Measurements from ENCODE around the gene STXBP6. TPM values are rescaled to one million over a fixed set of nuclear protein-coding genes. Genes with fewer than 3 reads are reported as not detected.
A peak's percentile ranks its signal among the peaks of the same experiment; 100 is the strongest.

Gene STXBP6
- total and polyA plus RNA-seq, 10 of the 15 experiments (the other 5 are each of a cell fraction or from before 2014, with no cell fraction given), result 1.2 to 47.3 (median 1.9) TPM

GRCh38 chr14:24843494-24843893 is 206.5 kb downstream of the STXBP6 start (continued):
- peak; percentile 81 for TF ChIP-seq MLLT1 (IDR thresholded peaks at IDR 0.05)
- TF ChIP-seq GABPA (IDR thresholded peaks at IDR 0.05; ENCODE audit: low read depth), result no peak
- no peak for TF ChIP-seq ZNF274 (IDR thresholded peaks at IDR 0.05; ENCODE audit: insufficient read depth, insufficient read length)
- no peak for TF ChIP-seq KDM1A (IDR thresholded peaks at IDR 0.05; ENCODE audit: borderline replicate concordance)
- TF ChIP-seq RFX5 (IDR thresholded peaks at IDR 0.05; ENCODE audit: low read depth, low read length), result no peak
- TF ChIP-seq MAX (IDR thresholded peaks at IDR 0.05; ENCODE audit: low read depth, low read length), result no peak
- peak; percentile 64 for TF ChIP-seq RAD51 (IDR thresholded peaks at IDR 0.05)
- no peak for TF ChIP-seq SRF (IDR thresholded peaks at IDR 0.05; ENCODE audit: low read depth in 2 of 2, low read length in 2 of 2)
- peak; percentile 77 for TF ChIP-seq PKNOX1 (IDR thresholded peaks at IDR 0.05)
- no peak for TF ChIP-seq IRF4 (IDR thresholded peaks at IDR 0.05; ENCODE audit: low read depth, low read length)
- TF ChIP-seq KLF5 (IDR thresholded peaks at IDR 0.05; ENCODE audit: partially characterized antibody), result no peak
- TF ChIP-seq NR2C1 (IDR thresholded peaks at IDR 0.05), result no peak
- TF ChIP-seq PAX8 (IDR thresholded peaks at IDR 0.05), result no peak
- no peak; the same call in 1 of the 2 replicates for TF ChIP-seq USF2 (IDR thresholded peaks at IDR 0.05; ENCODE audit: borderline replicate concordance, low read depth, low read length)
- TF ChIP-seq ZBTB11 (CRISPR knock-in tag; IDR thresholded peaks at IDR 0.05), result no peak
- no peak for TF ChIP-seq TCF12 (IDR thresholded peaks at IDR 0.05; ENCODE audit: low read depth, low read length)
- no peak for TF ChIP-seq TARDBP (IDR thresholded peaks at IDR 0.05; ENCODE audit: borderline replicate concordance)
- peak; percentile 98 for TF ChIP-seq SPI1 (IDR thresholded peaks at IDR 0.05; ENCODE audit: borderline replicate concordance, insufficient read depth, low read depth, low read length)
- TF ChIP-seq ZNF217 (IDR thresholded peaks at IDR 0.05), result peak; percentile 17; the same call in 1 of the 2 replicates
- TF ChIP-seq IKZF1 (conservative IDR thresholded peaks at IDR 0.05), result peak; percentile 30; the same call in 1 of the 2 replicates
- TF ChIP-seq BMI1 (IDR thresholded peaks at IDR 0.05; ENCODE audit: borderline replicate concordance), result no peak
- TF ChIP-seq GATAD2B (conservative IDR thresholded peaks at IDR 0.05; ENCODE audit: low read depth), result no peak; the same call in 1 of the 2 replicates
- TF ChIP-seq SUZ12 (IDR thresholded peaks at IDR 0.05; ENCODE audit: unreplicated experiment), result no peak
- no peak for TF ChIP-seq ZBTB33 (IDR thresholded peaks at IDR 0.05)
